ENCODE results near the gene GPHN.
A peak's percentile ranks its signal among the peaks of the same experiment; 100 is the strongest.

GPHN gene

DNA sequence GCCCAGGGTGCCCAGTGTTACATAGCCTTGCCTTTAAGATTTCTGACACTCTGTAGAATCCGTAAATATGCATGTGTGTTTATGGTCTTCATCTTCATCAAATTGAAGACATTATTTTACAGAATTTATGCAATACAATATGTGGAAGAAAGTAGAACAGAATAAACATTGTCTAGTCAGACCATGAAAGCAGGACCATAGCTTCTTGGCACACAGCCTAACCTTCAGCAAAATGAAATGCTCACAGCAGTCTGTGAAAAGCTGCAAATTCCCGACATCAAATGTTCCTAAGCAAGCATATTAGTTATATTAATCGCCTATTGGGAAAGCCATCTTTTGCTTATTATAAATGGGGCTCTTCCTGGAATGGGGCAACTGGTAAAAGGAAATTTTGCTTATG, 570.0 kb downstream of the GPHN start:
- DNase-seq, result no peak

DNA sequence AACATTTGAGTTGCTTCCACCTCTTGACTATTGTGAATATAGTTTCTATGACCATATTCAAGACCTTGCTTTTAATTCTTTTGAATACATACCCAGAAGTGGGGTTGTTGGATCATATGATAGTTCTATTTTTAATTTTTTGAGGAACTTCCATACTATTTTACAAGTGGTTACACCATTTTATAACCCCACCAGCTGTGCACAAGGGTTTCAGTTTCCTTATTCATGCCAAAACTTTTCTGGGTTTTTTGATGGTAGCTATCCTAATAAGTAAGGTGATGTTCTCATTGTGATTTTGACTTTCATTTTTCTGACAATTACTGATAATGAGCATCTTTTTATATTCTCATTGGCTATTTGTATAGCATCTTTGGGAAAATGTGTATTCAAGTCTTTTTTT, 571.9 kb downstream of the GPHN start:
- no peak for DNase-seq

DNA sequence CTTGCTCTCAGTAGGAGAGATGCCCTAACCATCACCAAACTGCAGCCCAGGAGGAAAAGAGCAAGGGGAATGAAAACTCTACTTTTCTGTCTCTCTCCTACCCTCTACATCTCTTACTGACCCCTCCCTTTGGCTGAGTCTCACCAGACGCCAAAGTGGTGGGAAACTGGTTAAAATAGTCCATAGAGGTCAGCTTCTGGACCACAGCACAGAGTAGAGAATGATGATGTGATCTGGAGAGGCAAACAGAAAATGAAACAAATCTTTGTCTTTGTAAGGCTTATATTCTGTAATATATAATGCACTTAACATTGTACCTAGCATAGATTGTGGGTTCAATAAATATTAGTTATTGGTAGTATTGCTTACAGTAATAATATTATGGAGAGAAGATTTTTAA, 600.3 kb downstream of the GPHN start:
- DNase-seq, result no peak

DNA sequence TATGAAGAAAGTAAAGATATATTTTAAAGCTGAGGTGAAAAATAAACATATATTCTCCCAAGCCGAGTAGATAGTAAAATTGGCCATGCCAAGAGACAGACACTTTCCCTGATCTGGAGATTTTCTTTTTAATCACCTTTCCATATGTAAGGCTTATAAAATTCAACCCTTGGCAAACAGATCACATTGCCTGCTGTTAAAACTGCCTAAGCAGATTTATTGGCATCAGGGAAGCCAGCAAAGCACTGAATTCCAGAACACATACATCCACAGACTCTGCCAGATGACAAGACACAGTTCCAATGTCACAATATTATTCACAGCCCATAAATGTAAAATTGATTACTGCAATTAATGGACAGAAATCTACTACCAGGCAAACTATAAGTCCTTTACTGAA, 603.1 kb downstream of the GPHN start:
- no peak for DNase-seq

DNA sequence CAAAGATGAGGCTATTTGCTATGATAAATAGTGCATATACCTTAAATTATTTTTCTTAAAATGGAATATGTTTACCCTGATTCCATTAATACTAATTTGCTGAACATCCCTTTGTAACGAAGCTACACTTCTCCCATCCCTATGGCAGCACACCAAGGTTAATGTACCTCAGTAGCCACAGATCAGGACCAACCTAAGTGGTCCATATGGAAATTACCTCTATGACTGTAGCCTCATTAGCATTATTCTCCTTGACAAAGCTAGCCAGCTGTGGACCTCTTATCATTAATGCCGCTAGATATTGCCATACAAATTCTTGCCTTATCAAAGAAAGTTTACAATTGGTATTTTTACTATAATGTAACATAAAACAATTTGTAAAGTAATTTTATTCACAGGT, 604.4 kb downstream of the GPHN start:
- DNase-seq, result no peak

DNA sequence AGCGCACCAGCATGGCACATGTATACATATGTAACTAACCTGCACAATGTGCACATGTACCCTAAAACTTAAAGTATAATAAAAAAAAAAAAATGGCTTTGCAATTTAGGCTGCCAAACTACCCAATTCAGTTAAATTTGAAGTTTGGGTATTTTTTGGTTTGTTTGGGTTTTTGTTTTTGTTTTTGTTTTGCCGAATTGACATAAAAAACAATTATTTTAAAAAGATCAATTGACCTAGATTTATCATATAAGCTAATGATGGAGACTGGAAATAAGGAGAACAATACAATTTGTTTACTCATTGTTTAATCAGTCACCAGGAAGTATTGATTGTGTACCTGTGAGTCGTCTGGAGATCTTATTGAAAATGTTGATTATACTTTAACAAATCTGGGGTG, 619.2 kb downstream of the GPHN start:
- no peak for DNase-seq

DNA sequence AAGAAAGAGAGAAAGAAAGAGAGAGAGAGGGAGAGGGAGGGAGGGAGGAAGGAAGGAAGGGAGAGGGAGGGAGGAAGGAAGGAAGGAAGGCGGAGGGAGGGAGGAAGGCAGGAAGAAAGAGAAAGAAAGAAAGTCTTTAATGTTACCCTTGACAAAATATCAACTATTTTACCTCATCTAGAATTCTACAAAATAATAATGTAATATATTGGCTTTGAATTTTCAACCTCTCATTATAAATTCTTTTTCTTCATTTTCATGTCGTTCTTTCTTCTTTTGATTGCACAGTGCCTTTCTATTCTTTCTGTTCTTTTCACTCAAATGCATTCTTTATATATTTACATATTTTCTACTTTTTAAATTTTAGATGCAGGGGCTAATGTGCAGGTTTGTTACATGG, 621.8 kb downstream of the GPHN start:
- no peak for DNase-seq

DNA sequence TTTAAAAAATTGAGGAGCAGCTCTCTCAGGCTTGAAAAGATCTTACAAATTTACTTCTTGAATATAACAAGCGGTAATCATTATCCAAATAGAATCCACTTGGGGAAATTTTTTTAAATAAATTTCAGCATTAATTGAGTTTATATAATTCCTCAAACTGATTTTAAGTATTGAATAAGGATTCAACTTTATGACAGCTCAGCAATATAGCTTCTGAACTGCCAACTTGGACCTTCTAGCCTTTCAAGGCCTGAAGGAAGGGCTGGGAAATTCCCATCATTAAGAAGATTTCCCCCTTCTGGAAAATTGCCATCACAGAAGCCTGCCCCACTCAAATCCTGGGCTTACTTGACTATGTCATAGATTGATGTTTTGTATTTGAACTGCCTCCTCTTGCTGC, 623.7 kb downstream of the GPHN start:
- no peak for DNase-seq

DNA sequence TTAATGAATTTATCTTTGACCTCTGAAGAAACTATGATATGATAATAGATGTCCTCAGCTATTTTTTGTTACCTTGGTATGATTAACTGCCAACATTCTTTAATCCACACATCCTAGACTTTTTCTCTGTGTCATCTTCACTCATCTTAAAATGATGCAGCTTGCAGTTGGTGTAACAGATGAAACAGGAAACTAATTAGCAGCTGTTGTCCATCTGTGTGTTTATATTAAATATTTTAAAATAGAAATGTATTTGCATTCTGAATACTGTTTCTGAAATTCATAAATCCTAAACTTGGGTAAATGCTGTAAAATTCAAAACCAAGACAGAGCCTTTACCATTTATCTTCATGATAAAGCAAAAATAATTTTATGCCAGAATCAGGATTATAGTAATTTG, 625.2 kb downstream of the GPHN start:
- no peak for DNase-seq

DNA sequence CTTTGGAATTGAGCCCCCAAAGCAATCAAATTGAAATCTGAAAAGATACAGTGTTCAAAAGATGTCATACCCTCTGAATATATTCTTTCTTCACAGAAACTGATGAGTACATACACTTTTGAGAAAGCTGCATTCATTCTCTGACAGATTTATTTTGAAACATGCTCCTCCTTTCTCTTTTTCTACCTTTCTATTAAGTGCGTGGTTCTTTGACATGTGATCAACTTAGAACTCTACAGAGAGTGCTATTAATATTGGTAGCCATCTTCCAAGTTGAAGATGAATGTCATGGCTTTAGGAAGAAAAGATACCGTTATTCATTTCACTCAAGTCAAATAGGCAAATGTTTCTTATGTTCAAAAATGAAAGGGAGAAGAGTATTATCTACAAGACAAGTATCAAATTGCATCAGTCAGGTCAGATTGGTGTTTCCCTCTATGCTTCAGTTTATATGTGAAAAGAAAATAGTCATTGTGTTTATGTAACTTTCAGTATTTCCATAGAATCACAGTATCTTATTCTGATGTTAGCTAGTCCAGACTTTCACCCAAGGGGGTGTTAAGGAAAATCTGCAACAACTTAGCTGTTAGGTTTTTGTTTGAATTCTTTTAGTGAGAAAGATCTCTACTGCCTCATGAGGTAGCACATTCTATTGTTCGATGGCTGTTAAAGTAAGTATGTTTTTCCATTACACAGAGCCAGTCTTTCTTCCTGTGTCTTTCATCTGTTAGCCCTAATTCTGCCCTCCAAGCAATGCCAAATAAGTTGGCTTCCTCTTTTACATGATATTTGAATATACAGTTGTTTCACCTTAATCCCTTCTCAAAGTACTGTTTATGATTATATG, 625.9 kb downstream of the GPHN start:
- no peak for DNase-seq

DNA sequence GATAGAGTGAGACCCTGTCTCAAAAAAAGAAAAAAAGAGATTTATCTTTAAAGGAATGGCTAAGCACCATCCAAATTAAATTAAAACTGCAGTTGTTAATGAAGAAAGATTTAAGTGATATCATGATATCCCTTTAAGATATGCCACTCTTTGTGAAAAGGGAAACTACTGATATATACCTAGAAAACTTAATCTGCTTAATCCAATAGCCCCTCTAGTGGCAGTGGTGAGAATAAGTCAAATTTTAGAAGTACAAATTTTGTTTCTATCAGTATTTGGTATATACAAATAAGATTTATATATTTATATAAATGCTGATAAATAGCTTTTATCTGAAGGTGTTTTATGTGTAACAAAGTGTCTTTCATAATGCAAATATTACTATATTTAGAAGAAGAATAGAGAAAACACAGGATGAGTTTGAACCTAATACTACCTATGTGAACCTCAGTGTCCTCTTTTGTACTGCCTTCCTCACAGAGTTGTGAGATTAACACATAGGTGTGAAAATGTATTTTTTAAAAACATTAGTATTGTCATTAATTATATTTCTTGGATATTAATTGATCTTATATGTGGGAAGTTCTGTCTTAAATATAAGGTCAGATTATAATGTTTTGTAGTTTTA, 629.9 kb downstream of the GPHN start:
- DNase-seq, result no peak

DNA sequence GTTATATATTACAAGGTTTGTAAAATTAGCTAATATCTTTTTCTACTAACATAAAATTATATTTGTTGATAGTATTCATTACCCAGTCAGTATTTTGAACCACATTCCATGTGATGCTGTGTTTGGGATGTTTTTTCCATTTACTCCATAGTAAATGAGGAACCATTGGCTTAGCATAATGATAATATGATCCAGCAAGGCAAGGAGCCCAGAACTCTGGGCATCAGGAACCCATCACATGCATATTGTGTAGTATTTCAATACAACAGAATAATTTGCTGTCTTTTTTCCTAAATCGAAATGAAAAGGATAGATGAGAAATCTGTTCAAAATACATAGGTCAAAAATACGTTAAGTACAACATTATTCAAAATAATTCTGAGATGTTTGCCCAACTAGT, 632.6 kb downstream of the GPHN start:
- no peak for DNase-seq

DNA sequence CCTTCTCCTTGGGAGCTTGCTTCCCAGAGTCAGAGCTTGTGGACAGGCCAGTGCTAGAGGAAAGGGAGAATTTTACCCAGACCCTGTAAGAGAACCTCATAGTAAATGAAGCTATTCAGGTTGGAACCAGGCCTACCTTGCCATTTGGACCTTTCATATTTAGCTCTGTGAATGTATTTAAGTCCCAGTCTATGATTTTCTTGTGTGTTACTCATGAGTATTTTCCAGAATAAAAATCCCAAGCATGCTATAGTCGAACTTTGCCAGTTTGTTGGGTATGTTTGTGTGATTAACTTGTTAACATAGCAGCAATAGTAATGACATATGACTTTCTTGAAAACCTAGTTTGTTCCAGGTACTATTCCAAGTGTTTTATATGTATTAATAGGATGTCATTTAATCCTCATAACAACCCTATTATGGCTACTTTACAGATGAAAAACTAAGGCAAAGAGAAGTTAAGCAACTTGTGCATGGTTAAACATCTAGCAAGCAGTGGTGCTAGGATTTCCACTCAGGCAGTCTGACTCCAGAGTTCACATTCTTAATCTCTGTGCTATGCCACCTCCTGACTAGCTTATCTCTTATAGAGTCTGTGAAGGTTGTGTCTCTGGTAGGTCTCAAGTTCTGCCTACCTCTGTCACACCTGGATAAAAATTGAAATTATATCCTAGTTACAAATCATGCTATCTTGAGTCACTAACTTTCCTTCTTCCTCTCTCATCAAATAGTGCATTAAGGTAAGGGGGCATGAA, 633.4 kb downstream of the GPHN start:
- DNase-seq, result no peak

DNA sequence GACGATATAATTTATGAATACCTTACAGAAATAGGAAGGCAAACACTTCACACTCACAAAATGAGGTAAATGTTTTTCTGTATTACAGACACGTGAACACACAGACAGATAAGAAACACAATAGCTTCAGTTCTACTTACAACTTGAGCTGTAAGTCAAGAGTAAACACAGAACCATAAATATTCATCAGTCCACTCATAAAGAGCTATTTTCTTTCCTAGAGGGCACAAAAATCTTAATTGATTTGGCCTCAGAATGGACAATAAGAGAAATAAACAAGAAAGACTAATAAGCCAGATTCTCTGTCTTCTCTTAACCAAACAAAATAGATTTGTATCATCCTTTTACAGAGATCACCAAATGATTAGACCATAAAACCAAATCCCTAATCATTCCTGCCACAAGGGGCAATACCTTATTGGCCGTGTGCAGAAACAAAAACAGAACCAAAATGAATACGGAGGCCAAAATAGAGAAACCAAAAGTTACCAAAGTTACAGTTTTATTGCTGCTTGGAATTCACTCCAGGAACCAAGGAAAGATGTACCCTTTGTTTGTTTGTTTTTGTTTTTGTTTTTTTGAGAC, 643.2 kb downstream of the GPHN start:
- DNase-seq, result no peak

DNA sequence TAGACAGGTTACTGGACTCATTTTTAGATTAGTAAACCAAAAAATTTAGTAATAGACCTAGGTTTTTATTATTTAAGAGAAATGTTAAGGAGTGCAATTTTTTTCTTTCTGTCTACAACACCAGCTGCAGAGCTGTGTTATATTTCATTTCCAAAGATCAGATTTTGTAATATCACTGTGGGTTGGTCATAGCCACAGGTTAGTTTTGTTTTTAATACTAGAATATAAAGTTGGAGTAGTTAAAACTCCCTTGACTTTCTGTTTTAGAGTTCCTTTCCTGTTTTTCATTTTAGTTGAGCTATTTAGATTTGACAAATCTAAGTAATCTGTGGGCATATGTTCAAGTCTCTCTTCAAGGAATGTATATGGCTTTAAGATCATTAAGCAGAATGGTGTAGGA, 650.6 kb downstream of the GPHN start:
- no peak for DNase-seq

DNA sequence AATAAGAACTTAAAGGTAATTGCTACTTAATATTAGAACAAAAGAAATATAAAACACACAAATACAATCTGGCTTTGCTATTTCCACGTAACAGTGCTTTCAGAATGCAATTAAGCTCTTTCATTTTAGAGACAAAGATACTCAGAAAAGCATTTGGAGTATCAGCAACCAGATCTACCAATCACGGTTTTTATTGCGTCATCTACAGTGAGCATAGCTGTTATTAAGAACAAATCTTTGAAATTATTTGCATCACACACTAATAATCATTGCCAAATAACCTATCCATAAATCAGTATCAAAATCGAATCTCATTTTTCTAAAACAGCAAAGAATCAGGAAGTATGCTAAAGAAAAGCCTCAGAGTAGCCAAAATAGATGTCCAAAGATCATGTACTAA, 654.4 kb downstream of the GPHN start:
- DNase-seq, result no peak

DNA sequence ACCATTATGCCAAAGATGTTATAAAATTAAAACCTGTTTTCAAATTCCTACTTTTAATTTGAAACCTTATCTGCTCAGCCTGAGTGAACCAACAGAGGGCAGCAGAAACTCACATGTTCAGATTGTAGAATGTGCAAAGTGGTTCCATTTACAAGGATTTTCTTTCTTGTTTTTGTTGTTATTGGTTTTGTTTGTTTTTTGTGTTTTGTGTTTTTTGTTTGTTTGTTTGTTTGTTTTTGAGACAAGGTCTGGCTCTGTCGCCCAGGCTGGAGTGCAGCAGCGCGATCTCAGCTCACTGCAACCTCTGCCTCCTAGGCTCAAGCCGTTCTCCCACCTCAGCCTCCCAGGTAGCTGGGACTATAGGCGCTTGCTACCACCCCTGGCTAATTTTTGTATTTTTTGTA, 658.5 kb downstream of the GPHN start:
- peak in 1 of 2 experiments; percentile 13 for DNase-seq

DNA sequence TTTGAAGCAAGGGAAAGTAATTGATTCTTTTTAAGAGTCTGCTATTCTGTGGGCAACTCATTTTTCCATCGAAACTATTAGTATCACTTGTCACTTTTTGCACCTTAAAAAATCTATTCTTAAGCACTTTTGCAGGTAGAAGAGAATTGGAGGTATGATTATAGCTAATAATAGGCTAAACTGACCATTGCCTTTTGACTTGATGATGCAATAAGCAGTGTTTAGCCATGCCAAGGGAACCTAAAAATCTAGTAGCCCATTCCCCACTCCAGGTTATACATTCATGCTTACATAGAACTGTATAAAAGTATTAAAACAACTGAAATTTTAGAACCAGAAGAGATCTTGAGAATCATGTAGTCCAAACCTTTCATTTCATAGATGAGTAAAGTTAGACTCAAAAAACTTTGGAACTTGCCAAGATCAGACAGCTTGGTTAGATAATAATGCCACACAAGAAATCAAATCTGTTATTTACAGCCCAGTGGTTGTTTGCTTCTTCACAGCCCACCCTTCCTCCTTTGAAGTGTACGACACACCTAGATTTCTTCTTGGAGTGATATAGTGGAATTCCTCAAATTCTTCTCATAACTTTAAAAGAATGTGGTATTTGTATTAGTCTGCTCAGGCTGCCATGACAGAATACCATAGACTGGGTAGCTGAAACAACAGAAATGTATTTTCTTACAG, 659.6 kb downstream of the GPHN start:
- no peak for DNase-seq

DNA sequence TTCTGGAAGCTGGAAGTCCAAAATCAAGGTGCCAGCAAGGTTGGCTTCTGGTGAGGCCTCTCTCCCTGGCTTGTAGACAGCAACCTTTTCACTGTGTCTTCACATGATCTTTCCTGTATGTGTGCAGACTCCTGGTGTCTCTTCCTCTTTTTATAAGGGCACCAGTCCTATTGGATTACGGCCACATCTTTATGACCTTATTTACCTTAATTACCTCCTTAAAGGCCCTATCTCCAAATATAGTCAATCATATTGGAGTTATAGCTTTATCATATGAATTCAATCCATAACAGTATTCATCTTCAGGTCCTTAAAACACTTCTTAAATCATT, 660.1 kb downstream of the GPHN start:
- DNase-seq, result no peak

DNA sequence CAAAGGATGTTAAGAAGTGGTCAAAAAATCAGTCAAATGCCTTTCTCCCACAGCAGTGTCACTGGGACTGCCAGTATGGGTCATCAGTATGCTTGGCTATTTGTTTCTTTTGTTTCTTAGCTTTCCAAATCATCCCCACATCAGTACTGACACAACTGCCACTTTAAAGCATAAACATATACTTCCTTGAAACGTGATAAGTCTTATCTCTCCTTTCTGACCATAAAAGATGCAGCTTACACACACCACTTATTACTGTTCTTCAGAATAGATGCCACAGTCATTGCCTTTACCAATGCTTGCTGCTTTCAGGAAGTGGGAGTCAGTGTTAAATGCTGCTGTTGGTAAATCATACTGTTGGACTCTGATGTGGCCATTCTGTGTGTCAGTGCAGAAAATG, 662.7 kb downstream of the GPHN start:
- DNase-seq, result no peak

DNA sequence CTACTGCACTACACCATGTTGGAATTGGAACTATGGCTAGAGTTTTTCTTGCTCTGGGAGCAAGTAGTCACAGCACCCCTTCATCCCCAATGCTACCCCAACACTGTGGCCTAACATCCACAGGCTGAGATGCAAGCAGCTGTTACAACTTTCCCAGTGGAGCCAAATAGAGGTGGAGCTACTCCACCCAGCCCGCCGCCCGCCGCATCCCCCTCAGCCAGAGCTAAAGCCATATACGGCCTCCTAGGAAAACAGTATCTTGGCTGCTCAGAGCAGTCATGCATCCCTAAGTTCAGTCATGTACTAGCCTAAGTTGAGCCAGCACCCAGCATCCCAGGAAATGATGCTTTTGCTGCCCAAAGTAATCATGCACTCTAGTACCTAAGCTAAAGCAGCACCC, 664.1 kb downstream of the GPHN start:
- no peak for DNase-seq

DNA sequence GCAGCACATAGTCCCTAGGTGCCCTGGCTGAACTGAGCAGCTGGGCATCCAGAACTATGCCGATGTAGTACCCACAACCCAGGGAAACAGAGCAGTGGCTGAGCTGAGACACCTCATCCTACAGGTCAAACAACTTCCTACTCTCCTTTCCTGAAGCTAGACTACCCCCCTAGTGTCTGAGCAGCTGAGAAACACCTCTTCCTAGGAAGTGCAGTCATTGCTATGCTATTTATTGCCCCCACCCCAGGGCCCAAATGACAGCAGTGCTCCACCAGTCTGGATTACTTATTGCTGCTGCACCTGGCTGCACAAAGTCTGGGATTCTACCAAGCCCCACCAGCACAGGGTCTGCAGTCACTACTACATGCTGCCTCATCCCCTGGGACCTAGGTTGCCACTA, 664.6 kb downstream of the GPHN start:
- DNase-seq, result no peak

DNA sequence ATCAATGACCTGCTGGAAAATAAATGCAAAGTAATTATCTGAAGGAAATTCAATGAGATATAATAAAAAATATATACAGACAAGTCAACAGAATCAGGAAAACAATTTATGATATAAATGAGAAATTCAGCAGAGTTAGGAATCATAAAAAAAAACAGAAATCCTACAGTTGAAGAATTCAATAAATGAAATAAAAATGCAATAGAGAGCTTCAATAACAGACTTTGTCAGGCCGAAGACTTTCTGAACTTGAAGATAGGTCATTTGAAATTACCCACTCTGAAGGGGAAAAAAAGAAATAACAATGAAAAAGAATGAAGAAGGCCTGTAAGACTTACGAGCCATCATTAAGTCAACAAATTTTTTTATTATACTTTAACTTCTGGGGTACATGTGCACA, 665.8 kb downstream of the GPHN start:
- no peak for DNase-seq

Data from SHP77 (cell line).